ENCODE measurements around the gene ALDH1L1.

DNA sequence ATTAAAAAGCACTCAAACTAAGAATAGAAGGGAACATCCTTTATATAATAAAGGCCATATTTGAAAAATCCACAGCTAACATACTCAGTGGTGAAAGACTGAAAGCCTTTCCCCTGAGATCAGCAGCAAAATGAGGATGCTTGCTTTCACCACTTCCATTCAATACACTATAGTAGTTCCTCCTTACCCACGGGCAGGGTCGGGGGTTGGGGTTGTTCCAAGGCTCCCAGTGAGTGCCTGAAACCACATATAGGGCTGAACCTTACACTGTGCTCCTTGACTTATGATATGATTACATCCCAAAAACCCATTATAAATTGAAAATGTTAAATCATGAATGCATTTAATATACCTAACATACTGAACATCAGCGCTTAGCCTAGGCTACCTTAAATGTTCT lies 37.7 kb downstream of the ALDH1L1 start:
- no peak for TF ChIP-seq POLR2A (IDR thresholded peaks at IDR 0.05)
- TF ChIP-seq, protein P1, sequence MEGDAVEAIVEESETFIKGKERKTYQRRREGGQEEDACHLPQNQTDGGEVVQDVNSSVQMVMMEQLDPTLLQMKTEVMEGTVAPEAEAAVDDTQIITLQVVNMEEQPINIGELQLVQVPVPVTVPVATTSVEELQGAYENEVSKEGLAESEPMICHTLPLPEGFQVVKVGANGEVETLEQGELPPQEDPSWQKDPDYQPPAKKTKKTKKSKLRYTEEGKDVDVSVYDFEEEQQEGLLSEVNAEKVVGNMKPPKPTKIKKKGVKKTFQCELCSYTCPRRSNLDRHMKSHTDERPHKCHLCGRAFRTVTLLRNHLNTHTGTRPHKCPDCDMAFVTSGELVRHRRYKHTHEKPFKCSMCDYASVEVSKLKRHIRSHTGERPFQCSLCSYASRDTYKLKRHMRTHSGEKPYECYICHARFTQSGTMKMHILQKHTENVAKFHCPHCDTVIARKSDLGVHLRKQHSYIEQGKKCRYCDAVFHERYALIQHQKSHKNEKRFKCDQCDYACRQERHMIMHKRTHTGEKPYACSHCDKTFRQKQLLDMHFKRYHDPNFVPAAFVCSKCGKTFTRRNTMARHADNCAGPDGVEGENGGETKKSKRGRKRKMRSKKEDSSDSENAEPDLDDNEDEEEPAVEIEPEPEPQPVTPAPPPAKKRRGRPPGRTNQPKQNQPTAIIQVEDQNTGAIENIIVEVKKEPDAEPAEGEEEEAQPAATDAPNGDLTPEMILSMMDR (IDR thresholded peaks at IDR 0.05): no peak

All from body of pancreas (tissue), 4 donors.